Effector CD4-positive, alpha-beta T cell (primary cell): ENCODE data around the gene OLFM1.
"Not testable (repeated sequence)": the region's sequence is repeated elsewhere in the genome, so short reads cannot be mapped to it uniquely, and the experiment has no call there.

Experiments used
- DNase-seq: peaks from one replicate; pipeline ENCODE4 v3.0.0-alpha.2; 2020

OLFM1 gene

GRCh38 chr9:135108831-135109510, 21.5 kb downstream of the OLFM1 start:
- no peak for DNase-seq

- no peak for DNase-seq
Measured at GRCh38 chr9:135109650-135110049, 22.2 kb downstream of the OLFM1 start.

GRCh38 chr9:135110416-135110815, 22.9 kb downstream of the OLFM1 start:
- DNase-seq: no peak

GRCh38 chr9:135111600-135111999, 24.1 kb downstream of the OLFM1 start:
- DNase-seq: not testable (repeated sequence)

GRCh38 chr9:135116371-135116770, 28.9 kb downstream of the OLFM1 start:
- DNase-seq: no peak

- no peak for DNase-seq
Measured at GRCh38 chr9:135116881-135117280, 29.4 kb downstream of the OLFM1 start.

GRCh38 chr9:135117281-135117680, 29.8 kb downstream of the OLFM1 start:
- no peak for DNase-seq

- no peak for DNase-seq
Measured at GRCh38 chr9:135119496-135120064, 32.1 kb downstream of the OLFM1 start.

- DNase-seq: no peak
Measured at GRCh38 chr9:135120249-135120648, 32.8 kb downstream of the OLFM1 start.

- DNase-seq: no peak
Measured at GRCh38 chr9:135122316-135122715, 34.8 kb downstream of the OLFM1 start.

GRCh38 chr9:135123126-135123772, 35.8 kb downstream of the OLFM1 start:
- no peak for DNase-seq

- DNase-seq: no peak
Measured at GRCh38 chr9:135123773-135124134, 36.3 kb downstream of the OLFM1 start.

GRCh38 chr9:135126451-135127187, 39.2 kb downstream of the OLFM1 start:
- DNase-seq: no peak

GRCh38 chr9:135127718-135128670, 40.5 kb downstream of the OLFM1 start:
- no peak for DNase-seq

GRCh38 chr9:135129137-135129695, 41.7 kb downstream of the OLFM1 start:
- no peak for DNase-seq

GRCh38 chr9:135130207-135130976, 42.9 kb downstream of the OLFM1 start:
- DNase-seq: no peak

- no peak for DNase-seq
Measured at GRCh38 chr9:135131488-135131887, 44.0 kb downstream of the OLFM1 start.

GRCh38 chr9:135132008-135132407, 44.5 kb downstream of the OLFM1 start:
- no peak for DNase-seq

- no peak for DNase-seq
Measured at GRCh38 chr9:135134268-135135022, 47.0 kb downstream of the OLFM1 start.

GRCh38 chr9:135135171-135135928, 47.9 kb downstream of the OLFM1 start:
- no peak for DNase-seq
